Aortic smooth muscle cell (primary cell): ENCODE data around the gene CLCN5. TPM values are rescaled to one million over a fixed set of nuclear protein-coding genes. Genes with fewer than 3 reads are reported as not detected.

Experiments used
- total RNA-seq: library from RNA; depleted of rRNA; stranded (reverse); fragments of >200 nt; gene quantifications from 2 replicates; pipeline ENCODE4 v1.2.3, GENCODE V29; 2014

Gene CLCN5
- total RNA-seq, result 13.7 and 14.1 TPM in 2 replicates

DNA sequence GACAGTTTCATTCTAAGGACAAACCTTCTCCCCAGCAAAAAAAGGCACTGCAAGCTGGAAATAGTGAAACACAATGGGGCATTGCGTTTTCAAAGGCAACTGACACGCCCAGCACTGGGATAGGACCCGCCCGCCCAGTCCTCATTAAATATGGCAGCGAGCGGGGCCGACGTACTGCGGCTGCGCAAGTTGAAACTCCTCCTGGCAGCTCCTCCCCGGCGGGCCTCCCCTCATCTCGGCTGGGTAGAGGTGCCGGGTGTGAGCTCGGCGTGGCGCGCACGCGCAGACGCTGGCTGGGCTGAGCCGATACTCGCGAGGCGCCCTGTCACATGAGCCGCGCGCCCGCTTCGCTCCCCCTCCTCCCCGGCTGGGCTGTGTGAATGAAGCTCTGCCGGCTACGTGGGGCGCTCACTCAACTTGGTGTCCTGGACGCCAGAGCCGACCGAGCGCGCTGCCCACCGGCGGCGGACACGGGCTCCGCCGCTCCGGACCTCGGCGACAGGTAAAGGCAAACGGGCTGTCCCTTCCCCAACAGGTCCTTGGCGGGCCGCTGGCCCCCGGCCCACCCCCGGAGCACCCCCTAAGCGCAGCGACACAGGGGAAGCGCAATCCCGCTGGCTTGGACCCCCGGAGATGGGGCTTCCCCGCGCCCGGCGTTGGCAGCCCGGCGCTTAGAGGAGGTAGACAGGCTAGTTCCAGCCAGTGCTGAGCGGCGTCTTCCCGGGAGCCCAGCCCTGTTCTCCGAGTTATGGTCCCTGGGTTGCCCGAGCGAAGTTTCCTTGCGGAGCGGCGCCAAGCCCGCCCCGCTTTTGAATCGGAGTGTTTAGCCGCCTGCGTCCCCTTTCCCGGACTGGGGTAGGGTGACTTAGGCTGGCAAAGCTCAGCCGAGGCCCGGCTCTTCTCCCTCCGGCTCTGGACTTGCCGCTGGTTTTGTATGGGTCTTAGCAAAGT lies at the start of gene CLCN5:
Gene CLCN5 (plus strand): TSS at position 306 of the 951 bp plus-strand sequence. CDS start 2,703 bp downstream, outside the sequence.

GRCh38 chrX:49878834-49879655 lies 43.4 kb upstream of the CLCN5 start, which contains the start of gene USP27X:
Gene USP27X, plus strand, starts transcription at chrX:49879484. Its CDS starts 824 bp downstream, at chrX:49880308.

Other genes with a start within 250 kb of the CLCN5 start
- gene PAGE1, start 226.6 kb upstream of the CLCN5 start, total RNA-seq, result not detected in 2 replicates
- not detected in 2 replicates for gene PAGE4, start 93.3 kb upstream of the CLCN5 start, total RNA-seq
- 2.4 and 2.8 TPM in 2 replicates for gene USP27X, start 43.1 kb upstream of the CLCN5 start, total RNA-seq